Body of pancreas (tissue), 4 donors: Measurements from ENCODE around the gene KYNU. TPM values are rescaled to one million over a fixed set of nuclear protein-coding genes. Genes with fewer than 3 reads are reported as not detected.

ENCODE experiments used
- ATAC-seq: fragments of 150-250 bp; one replicate; pipeline ENCODE4 v1.9.1; 2016
- DNase-seq, 4 donors: peaks; one replicate each; pipeline ENCODE4 v3.0.0-alpha.2; 2019
- H3K27ac ChIP-seq, 4 donors: fragments of 200-600 bp; sonication (generic); 1 replicate in 3 of 4; 2 replicates in 1 of 4; pipeline versions ENCODE4 v1.5.1 to v1.6.1; 2016 to 2019; ENCODE audit warnings: mild to moderate bottlenecking in 1 of 4, mixed read lengths in 1 of 4, moderate library complexity in 1 of 4
- H3K27me3 ChIP-seq, 2 donors: fragments of 200-600 bp; sonication (generic); one replicate each; pipeline ENCODE4 v1.6.0; 2016; ENCODE audit warnings: mild to moderate bottlenecking in 1 of 2
- H3K36me3 ChIP-seq, 2 donors: fragments of 200-600 bp; sonication (generic); replicated peaks in 1 of 2; 2 replicates each; pipeline ENCODE4 v1.5.1; 2016; ENCODE audit warnings: low read depth in 2 of 2; ENCODE audit not compliant: insufficient read depth in 1 of 2
- H3K4me1 ChIP-seq: fragments of 200-600 bp; sonication (generic); one replicate; pipeline ENCODE4 v1.6.0; 2016
- H3K4me3 ChIP-seq, 2 donors: fragments of 200-600 bp; sonication (generic); 1 replicate in 1 of 2; 2 replicates in 1 of 2; pipeline ENCODE4 v1.5.1; 2016 to 2019
- H3K9me3 ChIP-seq, 3 donors: fragments of 200-600 bp; sonication (generic); 1 replicate in 2 of 3; 2 replicates in 1 of 3; pipeline ENCODE4 v1.5.1; 2016
- POLR2A ChIP-seq, 3 donors: fragments of 450-650 bp; IDR thresholded peaks; one replicate each; pipeline ENCODE4 v1.6.1; 2016; ENCODE audit warnings: antibody characterized with exemption in 3 of 3, mild to moderate bottlenecking in 2 of 3
- WGBS, 2 donors: methylation state at CpG; one replicate each; pipeline ENCODE4 v1.1.5; 2017; 5-methylcytosine and 5-hydroxymethylcytosine counted together
- intact Hi-C: fragments of 100-400 bp; cut with DNase I; formaldehyde crosslinking; loops from one replicate; pipeline ENCODE4 v1.15.1; 2023
- total RNA-seq, 2 donors: library from RNA; depleted of rRNA; stranded (reverse); fragments of >200 nt; gene quantifications; one replicate each; pipeline ENCODE4 v1.1.0, GENCODE V29; 2016
- TF ChIP-seq, protein P1 (sequence below), 7 experiments: fragments of 450-650 bp in 4 of 7; fragments of 200-600 bp in 3 of 7; sonication (generic) in 3 of 7; IDR thresholded peaks; one replicate each; pipeline ENCODE4 v1.5.1; 2016 to 2019; ENCODE audit warnings: antibody characterized with exemption in 7 of 7

Gene KYNU
- total RNA-seq, 2 donors from 2014 or later, result 0.33 to 0.78 TPM

DNA sequence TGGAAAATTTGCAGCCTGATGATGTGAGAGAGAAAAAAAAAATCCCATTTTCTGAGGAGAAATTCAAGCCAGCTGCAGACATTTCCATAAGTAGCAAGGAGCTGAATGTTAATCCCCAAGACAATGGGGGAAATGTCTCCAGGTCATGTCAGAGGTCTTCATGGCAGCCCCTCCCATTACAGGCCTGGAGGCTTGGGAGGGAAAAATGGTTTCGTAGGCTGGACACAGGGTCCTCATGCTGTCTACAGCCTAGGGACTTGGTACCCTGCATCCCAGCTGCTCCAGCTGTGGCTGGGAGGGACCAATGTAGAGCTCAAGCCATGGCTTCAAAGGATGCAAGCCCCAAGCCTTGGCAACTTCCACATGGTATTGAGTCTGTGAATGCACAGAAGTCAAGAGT lies 198.2 kb downstream of the KYNU start:
- no peak for TF ChIP-seq POLR2A (IDR thresholded peaks at IDR 0.05)
- TF ChIP-seq, protein P1, sequence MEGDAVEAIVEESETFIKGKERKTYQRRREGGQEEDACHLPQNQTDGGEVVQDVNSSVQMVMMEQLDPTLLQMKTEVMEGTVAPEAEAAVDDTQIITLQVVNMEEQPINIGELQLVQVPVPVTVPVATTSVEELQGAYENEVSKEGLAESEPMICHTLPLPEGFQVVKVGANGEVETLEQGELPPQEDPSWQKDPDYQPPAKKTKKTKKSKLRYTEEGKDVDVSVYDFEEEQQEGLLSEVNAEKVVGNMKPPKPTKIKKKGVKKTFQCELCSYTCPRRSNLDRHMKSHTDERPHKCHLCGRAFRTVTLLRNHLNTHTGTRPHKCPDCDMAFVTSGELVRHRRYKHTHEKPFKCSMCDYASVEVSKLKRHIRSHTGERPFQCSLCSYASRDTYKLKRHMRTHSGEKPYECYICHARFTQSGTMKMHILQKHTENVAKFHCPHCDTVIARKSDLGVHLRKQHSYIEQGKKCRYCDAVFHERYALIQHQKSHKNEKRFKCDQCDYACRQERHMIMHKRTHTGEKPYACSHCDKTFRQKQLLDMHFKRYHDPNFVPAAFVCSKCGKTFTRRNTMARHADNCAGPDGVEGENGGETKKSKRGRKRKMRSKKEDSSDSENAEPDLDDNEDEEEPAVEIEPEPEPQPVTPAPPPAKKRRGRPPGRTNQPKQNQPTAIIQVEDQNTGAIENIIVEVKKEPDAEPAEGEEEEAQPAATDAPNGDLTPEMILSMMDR (IDR thresholded peaks at IDR 0.05), result no peak
- Histone ChIP-seq H3K27me3 (no peaks in the 10 kb centered on the region), H3K4me1 (no peaks in the 10 kb centered on the region), H3K4me3 (no peak overlapping the region), H3K9me3 (no peaks in the 10 kb centered on the region), H3K27ac (no peak overlapping the region), H3K36me3 (no peaks in the 10 kb centered on the region)
- 64 to 86% methylated on average over 1 of the region's 1 CpG for WGBS, 2 donors
- ATAC-seq (no peak), DNase-seq (no peak)
- intact Hi-C loops, result no loop called here

DNA sequence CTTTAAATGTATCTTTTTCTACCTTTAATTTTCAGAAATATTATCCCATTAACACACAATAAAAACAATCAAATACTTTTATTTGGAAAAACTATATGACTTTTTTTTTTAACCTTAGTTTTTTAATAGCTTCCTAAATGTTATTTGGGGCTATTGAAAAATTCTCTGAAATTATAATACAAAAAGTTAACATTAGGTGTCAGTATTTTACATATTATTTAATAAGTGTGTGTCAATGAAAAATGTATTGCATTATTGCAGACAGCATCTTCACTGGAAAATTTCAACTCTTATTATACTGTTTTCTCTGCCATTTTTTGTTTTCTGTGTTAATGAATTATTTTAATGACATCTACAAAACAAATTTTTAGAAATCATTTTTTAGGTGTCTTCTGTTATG lies 200.6 kb downstream of the KYNU start:
- DNase-seq (no peak), ATAC-seq (no peak)
- Histone ChIP-seq H3K36me3 (no peaks in the 10 kb centered on the region), H3K9me3 (no peaks in the 10 kb centered on the region), H3K27me3 (no peaks in the 10 kb centered on the region), H3K27ac (no peak overlapping the region), H3K4me3 (no peak overlapping the region), H3K4me1 (no peaks in the 10 kb centered on the region)
- no peak for TF ChIP-seq POLR2A (IDR thresholded peaks at IDR 0.05)
- TF ChIP-seq, protein P1 (IDR thresholded peaks at IDR 0.05), result no peak
- intact Hi-C loops, result no loop called here

DNA sequence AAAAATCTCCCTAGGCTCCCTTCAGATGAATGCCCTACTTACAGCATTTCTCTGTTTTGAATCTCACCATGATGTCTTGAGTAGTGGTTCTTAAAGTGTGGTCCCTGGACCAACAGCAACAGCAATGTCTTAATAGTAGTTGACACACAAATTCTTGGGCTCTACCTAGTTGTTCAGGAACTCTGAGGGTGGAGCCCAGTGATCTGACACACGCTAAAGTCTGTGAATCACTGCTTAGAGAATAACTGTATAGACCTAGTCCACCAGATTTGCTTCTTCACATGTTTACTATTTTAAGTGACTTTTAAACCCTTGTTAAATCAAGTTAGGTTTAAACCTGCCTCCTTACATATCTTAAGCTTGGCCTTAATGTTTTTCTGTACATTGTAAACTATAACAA lies 204.2 kb downstream of the KYNU start:
- 59 to 73% methylated on average over 1 of the region's 1 CpG for WGBS, 2 donors
- no peak for TF ChIP-seq POLR2A (IDR thresholded peaks at IDR 0.05)
- TF ChIP-seq, protein P1 (IDR thresholded peaks at IDR 0.05), result no peak
- Histone ChIP-seq H3K27ac (no peak overlapping the region), H3K9me3 (no peaks in the 10 kb centered on the region), H3K36me3 (no peaks in the 10 kb centered on the region), H3K4me1 (no peaks in the 10 kb centered on the region), H3K27me3 (no peaks in the 10 kb centered on the region), H3K4me3 (no peak overlapping the region)
- intact Hi-C loops, result no loop called here
- no peak for ATAC-seq
- no peak for DNase-seq

DNA sequence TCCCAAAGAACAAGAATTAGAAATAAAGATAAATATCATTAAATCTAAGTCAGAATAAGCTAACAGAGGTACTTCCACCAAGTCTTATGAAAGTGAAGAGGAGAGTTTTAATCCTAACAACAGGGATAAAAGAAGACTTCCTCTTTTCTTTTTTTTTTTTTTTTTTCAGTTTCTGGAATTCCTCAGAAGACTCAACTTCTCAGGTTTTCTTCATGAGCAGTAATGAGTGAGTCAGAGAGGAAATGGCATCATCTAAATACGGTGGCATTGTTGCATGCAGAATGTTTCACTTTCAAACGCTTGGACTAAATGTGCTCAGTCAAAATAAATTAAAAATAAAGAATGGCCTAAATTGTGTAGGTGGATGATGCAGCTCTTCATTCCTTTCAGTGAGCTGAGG lies 206.2 kb downstream of the KYNU start:
- DNase-seq, result peak in 1 of 4 donors; percentile 14
- no peaks in the 10 kb centered on the region for H3K4me1 ChIP-seq
- H3K27me3 ChIP-seq, result no peaks in the 10 kb centered on the region
- H3K9me3 ChIP-seq, result no peaks in the 10 kb centered on the region
- H3K27ac ChIP-seq, result no peak overlapping the region
- TF ChIP-seq POLR2A (IDR thresholded peaks at IDR 0.05), result no peak
- TF ChIP-seq, protein P1 (IDR thresholded peaks at IDR 0.05), result no peak
- no peak overlapping the region for H3K4me3 ChIP-seq
- WGBS, 2 donors, result 42 to 59% methylated on average over 2 of the region's 2 CpGs
- no peaks in the 10 kb centered on the region for H3K36me3 ChIP-seq
- intact Hi-C loops, result no loop called here
- no peak for ATAC-seq

DNA sequence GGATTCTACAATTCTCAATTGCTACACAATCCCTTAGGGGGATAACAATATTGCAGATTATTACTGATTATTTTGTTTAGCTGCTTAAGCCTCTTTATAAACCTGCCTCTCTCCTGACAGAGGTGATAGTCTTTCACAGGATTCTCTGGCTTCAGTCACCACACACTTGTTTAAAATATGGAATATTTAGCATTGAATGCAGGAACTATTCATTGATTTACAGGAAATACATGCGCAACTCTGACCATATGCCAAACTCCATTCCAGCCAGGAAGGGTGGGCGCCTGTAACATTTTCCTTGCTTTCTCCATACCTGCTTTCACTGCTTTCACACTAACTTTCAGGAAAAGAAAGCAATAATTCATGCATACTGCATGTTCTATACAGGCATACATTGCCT lies 207.0 kb downstream of the KYNU start:
- Histone ChIP-seq H3K9me3 (no peaks in the 10 kb centered on the region), H3K27ac (no peak overlapping the region), H3K27me3 (no peaks in the 10 kb centered on the region), H3K4me1 (no peaks in the 10 kb centered on the region), H3K4me3 (no peak overlapping the region), H3K36me3 (no peaks in the 10 kb centered on the region)
- 76 to 82% methylated on average over 2 of the region's 2 CpGs for WGBS, 2 donors
- TF ChIP-seq, protein P1 (IDR thresholded peaks at IDR 0.05), result no peak
- no peak for TF ChIP-seq POLR2A (IDR thresholded peaks at IDR 0.05)
- DNase-seq, result no peak
- ATAC-seq, result no peak
- intact Hi-C loops, result no loop called here
